ENCODE results near the gene NAV2.

GRCh38 chr11:20114588-20114987, 402.0 kb downstream of the NAV2 start:
- TF ChIP-seq CTCF (IDR thresholded peaks at IDR 0.05; ENCODE audit: borderline replicate concordance, extremely low read depth, low read length, poor library complexity, severe bottlenecking) (no peak), EZH2 (IDR thresholded peaks at IDR 0.05; ENCODE audit: borderline replicate concordance, low read depth, low read length, severe bottlenecking) (no peak)

All from DND-41 (cell line).